ENCODE data around the gene KRT6A.
A peak's percentile ranks its signal among the peaks of the same experiment; 100 is the strongest.

Gene KRT6A

GRCh38 chr12:52524898-52525591, 32.0 kb upstream of the KRT6A start:
- peak in 1 of 56 donors; percentile 14 for DNase-seq

GRCh38 chr12:52524241-52524897, 31.3 kb upstream of the KRT6A start:
- no peak for DNase-seq

GRCh38 chr12:52523824-52524223, 30.8 kb upstream of the KRT6A start:
- no peak for DNase-seq

GRCh38 chr12:52522346-52523011, 29.4 kb upstream of the KRT6A start:
- DNase-seq = peak in 1 of 56 donors; percentile 16

GRCh38 chr12:52521568-52522266, 28.7 kb upstream of the KRT6A start:
- DNase-seq = no peak

GRCh38 chr12:52521175-52521567, 28.1 kb upstream of the KRT6A start:
- no peak for DNase-seq

GRCh38 chr12:52519826-52520662, 27.0 kb upstream of the KRT6A start, which contains the start of gene KRT5:
Gene KRT5, minus strand, starts transcription at chr12:52520394. Its CDS starts 98 bp downstream, at chr12:52520296.
- DNase-seq = no peak

GRCh38 chr12:52519387-52519703, 26.3 kb upstream of the KRT6A start:
- no peak for DNase-seq

- DNase-seq = no peak
Measured at GRCh38 chr12:52518574-52519386, 25.7 kb upstream of the KRT6A start.

- DNase-seq = no peak
Measured at GRCh38 chr12:52517888-52518287, 24.8 kb upstream of the KRT6A start.

GRCh38 chr12:52517005-52517835, 24.2 kb upstream of the KRT6A start:
- no peak for DNase-seq

- DNase-seq = no peak
Measured at GRCh38 chr12:52515927-52516831, 23.1 kb upstream of the KRT6A start.

GRCh38 chr12:52515319-52515646, 22.2 kb upstream of the KRT6A start:
- DNase-seq = no peak

- DNase-seq = no peak
Measured at GRCh38 chr12:52514471-52515318, 21.6 kb upstream of the KRT6A start.

GRCh38 chr12:52513736-52514135, 20.7 kb upstream of the KRT6A start:
- no peak for DNase-seq

GRCh38 chr12:52508211-52508610, 15.2 kb upstream of the KRT6A start:
- DNase-seq = no peak
